GM12891 (cell line): ENCODE data around the gene CHST8.

Experiments used
- DNase-seq: peaks from one replicate; pipeline ENCODE4 v3.0.0; 2011; ENCODE audit warnings: low spot score; ENCODE audit not compliant: insufficient read length
- FAIRE-seq: peaks from 2 replicates; lab custom pipeline; 2011; peaks lifted over from hg19 to GRCh38; lab: Jason Lieb, UNC
- PAX5 ChIP-seq: IDR thresholded peaks from 2 replicates; pipeline ENCODE4 v1.6.1; 2011; ENCODE audit warnings: low read length, moderate library complexity, mild to moderate bottlenecking; ENCODE audit not compliant: insufficient read depth, severe bottlenecking
- POLR2A ChIP-seq: IDR thresholded peaks from 2 replicates; pipeline ENCODE4 v1.6.1; 2011; ENCODE audit warnings: low read depth, low read length, control low read depth
- POLR2AphosphoS5 ChIP-seq: IDR thresholded peaks from 2 replicates; pipeline ENCODE4 v1.6.1; 2011; ENCODE audit warnings: low read depth, low read length, control low read depth
- POU2F2 ChIP-seq: IDR thresholded peaks from 2 replicates; pipeline ENCODE4 v1.6.1; 2011; ENCODE audit warnings: low read depth, mild to moderate bottlenecking, control low read depth, low read length, moderate library complexity
- SPI1 ChIP-seq: IDR thresholded peaks from 2 replicates; pipeline ENCODE4 v1.6.1; 2011; ENCODE audit warnings: low read depth, low read length, control low read depth
- TAF1 ChIP-seq: IDR thresholded peaks from 2 replicates; pipeline ENCODE4 v1.6.1; 2011; ENCODE audit warnings: low read depth, low read length, control low read depth

The CHST8 gene

GRCh38 chr19:33700408-33701013 is 78.8 kb downstream of the CHST8 start:
- FAIRE-seq (no peak), DNase-seq (no peak)
- TF ChIP-seq POU2F2 = no peak
- no peak for TF ChIP-seq POLR2AphosphoS5
- no peak for TF ChIP-seq POLR2A

DNA sequence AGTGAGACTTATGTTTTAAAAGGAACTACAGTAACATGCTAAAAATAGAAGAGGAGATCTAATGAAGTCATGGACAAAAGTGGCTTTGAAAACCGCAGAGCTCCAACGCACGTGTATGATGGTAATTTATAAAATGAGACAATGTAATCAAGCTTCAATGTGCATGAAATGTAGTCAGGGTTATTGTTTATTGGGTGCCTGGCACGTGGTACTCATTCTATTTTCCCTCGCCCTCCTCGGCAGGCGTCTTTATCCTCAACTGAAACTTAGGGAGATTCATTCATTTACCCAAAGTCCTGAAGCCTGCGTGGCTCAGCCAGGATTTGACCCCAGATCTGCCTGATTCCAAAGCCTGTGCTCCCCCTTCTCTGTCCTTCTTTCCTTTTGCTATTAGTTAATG is 79.8 kb downstream of the CHST8 start:
- TF ChIP-seq PAX5 (no peak), POLR2A (no peak), SPI1 (no peak)
- no peak for DNase-seq
- no peak for FAIRE-seq

- no peak for TF ChIP-seq POU2F2
- TF ChIP-seq POLR2A = no peak
- TF ChIP-seq TAF1 = no peak
- TF ChIP-seq POLR2AphosphoS5 = no peak
- TF ChIP-seq PAX5 = no peak
- no peak for TF ChIP-seq SPI1
- DNase-seq (no peak), FAIRE-seq (no peak)
These were observed 81.1 kb downstream of the CHST8 start for GRCh38 chr19:33702606-33703437.

GRCh38 chr19:33703438-33703750 is 81.6 kb downstream of the CHST8 start:
- FAIRE-seq (no peak), DNase-seq (no peak)
- TF ChIP-seq TAF1 = no peak
- TF ChIP-seq PAX5 = no peak
- no peak for TF ChIP-seq SPI1
- TF ChIP-seq POLR2AphosphoS5 = no peak
- no peak for TF ChIP-seq POLR2A
- TF ChIP-seq POU2F2 = no peak

- no peak for TF ChIP-seq POLR2A
- TF ChIP-seq TAF1 = no peak
- TF ChIP-seq SPI1 = no peak
- no peak for TF ChIP-seq POLR2AphosphoS5
- no peak for TF ChIP-seq POU2F2
- no peak for TF ChIP-seq PAX5
- FAIRE-seq (no peak), DNase-seq (no peak)
These were observed 82.1 kb downstream of the CHST8 start for GRCh38 chr19:33703821-33704220.

GRCh38 chr19:33704271-33704670 is 82.5 kb downstream of the CHST8 start:
- TF ChIP-seq POLR2AphosphoS5 (no peak), POU2F2 (no peak), POLR2A (no peak), PAX5 (no peak), TAF1 (no peak), SPI1 (no peak)
- FAIRE-seq = no peak
- DNase-seq = no peak

DNA sequence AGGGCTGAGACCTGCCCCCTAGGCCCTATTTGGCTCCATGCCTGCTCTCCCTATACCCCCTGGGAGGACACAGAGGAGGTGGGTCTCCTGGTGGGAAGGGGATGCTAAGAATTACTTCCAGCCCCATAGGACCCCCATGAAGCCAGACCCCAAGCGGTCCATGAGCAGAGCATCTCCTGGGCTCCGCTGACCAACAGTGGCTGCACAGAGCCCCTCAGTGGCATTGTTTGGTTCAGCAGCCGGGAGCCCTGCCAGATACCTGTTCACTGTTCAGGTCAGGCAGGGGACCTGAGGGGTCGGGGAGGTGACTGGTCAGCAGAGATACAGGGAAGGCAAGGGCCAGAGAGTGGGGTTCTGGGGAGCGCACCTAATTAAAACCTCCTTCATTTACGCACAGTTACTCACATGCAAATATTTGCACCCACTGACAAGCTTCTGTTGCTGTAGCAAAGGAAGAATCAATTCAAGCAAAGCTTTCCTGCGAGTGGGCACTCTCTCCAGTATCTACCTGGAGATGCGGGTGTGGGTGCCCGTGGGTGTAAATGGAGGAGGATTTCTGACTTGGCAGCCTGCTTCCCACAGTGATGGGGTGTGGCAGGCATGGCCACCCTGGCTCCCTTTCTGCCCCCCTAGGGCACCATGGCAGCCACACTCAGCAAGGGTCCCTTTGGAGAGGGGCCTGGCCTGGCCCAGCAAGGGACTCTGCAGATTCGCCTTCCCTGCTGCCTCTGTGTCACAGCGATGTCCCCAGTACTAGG is 83.5 kb downstream of the CHST8 start:
- DNase-seq = no peak
- TF ChIP-seq SPI1 = no peak
- TF ChIP-seq POU2F2 = no peak
- TF ChIP-seq POLR2A = no peak
- no peak for TF ChIP-seq POLR2AphosphoS5
- no peak for TF ChIP-seq PAX5
- TF ChIP-seq TAF1 = no peak
- FAIRE-seq = no peak

DNA sequence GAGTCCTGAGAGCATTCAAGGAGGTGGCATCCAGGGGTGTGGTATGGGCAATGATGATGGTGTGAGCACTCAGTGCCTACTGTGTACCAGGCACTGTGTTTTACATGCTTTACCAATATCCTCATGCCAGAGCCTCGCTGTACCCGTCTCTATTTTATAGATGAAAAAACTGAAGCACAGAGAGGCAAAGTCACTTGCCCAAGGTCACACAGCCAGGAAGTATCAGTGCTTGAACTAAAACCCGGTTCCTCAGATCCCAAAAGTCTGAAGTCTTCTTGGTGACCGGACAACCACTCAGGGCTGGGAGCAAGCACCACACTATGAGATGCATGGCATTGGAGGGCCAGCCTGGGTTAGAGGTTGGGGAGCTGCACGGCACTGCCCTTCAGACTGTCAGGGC is 84.1 kb downstream of the CHST8 start:
- DNase-seq = no peak
- FAIRE-seq = no peak
- TF ChIP-seq POLR2A (no peak), TAF1 (no peak), PAX5 (no peak), POLR2AphosphoS5 (no peak), POU2F2 (no peak), SPI1 (no peak)

DNA sequence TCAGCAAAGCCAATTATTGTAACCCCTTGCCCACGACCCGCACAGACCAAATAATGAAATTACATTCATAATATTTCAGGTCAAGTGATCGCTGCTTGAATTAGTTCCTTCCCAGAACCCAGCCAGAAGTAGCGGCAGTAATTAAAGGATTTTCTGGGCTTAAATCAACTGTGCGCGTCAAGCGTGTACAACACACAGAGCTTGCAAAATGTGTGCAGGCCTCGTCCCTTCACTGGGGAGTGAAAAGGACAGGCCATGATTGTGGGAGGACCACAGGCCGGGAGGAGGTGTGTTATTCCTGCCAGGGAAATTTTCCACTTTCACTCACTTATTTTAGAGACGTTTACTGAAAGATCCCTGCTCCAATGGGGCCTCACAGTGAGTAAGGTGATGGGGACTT is 84.9 kb downstream of the CHST8 start:
- TF ChIP-seq POLR2A (no peak), POU2F2 (no peak), TAF1 (no peak), PAX5 (no peak), POLR2AphosphoS5 (no peak)
- FAIRE-seq (no peak), DNase-seq (no peak)

DNA sequence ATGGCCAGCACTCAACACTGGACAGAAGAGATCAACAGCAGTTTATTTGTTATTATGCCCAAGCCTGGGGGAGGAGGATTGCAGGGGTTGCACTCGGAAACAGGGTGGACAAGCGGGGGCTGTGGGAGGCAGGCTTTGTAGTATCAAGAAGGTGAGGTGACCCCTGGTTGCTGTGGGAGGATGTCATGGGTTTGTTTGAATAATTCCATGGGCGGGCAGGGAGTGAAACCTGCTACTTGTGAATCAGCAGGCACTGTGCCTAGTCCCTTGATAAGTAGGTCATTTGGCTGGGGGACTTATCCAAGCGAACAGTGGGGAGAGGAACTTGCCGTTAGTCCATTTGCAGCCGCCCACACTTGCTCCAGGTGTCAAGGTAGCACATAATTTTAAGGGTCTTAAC is 90.5 kb downstream of the CHST8 start:
- FAIRE-seq = no peak
- TF ChIP-seq POLR2AphosphoS5 = no peak
- TF ChIP-seq POLR2A = no peak
- no peak for TF ChIP-seq PAX5
- DNase-seq = no peak

GRCh38 chr19:33713194-33713593 is 91.4 kb downstream of the CHST8 start:
- DNase-seq = no peak
- FAIRE-seq = no peak
- no peak for TF ChIP-seq SPI1
- no peak for TF ChIP-seq PAX5
- TF ChIP-seq POU2F2 = no peak
- no peak for TF ChIP-seq POLR2AphosphoS5
- no peak for TF ChIP-seq TAF1
- no peak for TF ChIP-seq POLR2A
